Measurements from ENCODE around the gene ETV3.

Gene ETV3

DNA sequence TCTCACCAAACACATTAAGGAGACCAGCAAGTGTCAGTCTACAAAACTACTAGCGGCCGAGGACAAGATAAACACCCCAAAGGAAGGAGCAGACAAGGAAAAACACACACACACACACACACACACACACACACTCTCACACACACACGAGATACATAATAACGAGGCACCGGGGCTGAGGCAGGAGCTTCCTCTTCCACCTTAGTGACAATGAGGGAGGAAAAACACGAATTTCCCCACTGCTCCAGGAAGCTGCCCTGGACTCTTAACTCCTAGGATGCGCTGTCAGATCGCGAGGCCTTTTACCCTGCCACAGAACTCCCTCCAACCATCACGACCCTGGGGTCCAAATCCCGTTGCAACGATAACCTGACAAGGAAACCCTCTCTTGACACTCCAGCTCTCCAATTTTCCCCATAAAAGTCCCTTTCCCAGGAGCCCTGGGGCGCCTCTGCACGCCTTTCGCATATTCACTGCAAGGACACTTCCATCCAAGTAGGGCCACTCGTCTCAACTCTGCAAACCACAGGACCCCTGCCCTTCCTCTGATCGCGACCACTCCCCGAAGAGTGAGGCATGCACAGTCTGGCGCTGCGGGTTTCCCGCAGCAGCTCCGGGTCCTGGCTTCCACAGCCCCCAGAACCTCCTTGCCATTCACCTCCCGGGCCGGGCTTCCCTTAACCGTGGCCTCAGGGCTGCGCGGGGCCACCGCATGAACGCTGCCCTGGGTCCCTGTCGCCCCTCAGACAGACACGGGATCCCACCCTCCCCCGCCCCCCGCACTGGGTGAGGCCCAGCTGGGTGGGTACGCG, 581 bp downstream of the ETV3 start:
- DNase-seq (ENCODE audit: low spot score): peak; percentile 22

DNA sequence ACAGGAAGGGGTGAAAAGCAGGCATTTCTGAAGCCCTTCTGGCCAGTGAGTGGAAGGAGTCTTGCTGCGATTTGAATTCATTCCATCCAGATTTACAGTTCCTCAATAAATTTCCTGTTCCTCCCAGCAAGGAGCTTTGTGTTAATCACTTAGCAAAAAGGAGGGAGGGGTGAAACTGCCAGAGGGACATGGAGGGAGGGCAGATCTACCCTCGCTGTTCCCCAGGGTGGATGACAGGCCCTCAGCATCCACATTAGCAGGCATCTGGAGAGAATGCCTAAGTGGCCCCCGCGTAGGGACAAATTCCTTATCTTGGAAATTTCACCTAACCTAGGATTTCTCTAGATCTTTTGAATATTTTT, 1.2 kb downstream of the ETV3 start:
- peak; percentile 60 for DNase-seq (ENCODE audit: low spot score)

DNA sequence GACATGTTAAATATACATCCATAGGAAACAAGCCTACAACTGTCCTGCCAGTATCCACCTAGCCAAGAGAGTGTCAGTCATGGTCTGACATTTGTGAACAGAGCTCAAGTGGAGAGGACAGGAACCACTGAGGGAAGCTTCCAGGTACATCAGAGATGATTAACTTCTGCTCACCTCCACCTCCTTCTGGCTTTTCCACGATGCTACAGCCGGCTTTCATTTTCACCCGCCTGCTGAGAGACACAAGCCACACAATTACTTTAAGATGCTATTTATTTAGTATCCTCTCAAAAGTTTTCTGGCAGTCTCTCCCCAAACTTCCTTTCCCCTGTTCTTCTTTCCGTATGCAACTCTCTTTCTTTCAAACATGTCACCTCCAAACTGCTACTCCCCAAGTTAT, 2.1 kb downstream of the ETV3 start:
- no peak for DNase-seq (ENCODE audit: low spot score)

DNA sequence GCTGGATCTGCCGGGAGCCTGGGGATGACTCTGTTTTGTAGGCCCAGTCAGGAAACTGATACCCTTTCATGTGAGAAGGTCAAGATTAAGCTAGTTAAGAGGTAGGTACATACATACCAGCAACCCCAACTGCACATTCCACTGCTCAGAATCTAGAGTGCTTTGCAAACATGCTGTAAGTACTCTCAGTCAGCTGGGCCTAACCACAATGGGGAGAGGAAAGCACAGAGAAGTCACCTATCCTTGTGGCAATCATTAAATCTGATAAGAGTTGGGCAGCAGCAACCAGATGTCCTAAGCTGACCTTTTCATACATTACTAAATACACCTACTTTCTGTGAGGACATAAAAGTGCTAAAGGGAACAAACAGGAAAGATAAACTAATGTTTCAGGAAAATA, 2.5 kb downstream of the ETV3 start:
- no peak for DNase-seq (ENCODE audit: low spot score)

DNA sequence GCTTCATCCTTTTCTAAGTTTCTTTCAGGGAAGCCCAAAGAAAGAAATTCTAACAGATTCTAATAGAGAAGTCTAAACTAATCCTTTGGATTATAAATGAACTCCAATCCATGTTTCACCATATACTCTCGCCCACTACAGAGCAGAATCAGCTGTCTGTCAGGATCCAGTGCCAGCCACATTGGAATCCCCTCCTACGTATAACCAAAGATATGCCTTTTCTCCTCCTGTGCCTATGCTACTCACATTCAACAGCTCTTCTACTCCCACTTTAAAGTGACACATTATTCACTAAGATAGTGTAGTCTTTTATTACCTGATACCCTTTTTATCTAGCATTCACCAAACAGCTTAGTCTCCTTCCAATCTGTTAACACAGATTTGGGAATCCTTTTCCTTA, 3.1 kb downstream of the ETV3 start:
- no peak for DNase-seq (ENCODE audit: low spot score)

DNA sequence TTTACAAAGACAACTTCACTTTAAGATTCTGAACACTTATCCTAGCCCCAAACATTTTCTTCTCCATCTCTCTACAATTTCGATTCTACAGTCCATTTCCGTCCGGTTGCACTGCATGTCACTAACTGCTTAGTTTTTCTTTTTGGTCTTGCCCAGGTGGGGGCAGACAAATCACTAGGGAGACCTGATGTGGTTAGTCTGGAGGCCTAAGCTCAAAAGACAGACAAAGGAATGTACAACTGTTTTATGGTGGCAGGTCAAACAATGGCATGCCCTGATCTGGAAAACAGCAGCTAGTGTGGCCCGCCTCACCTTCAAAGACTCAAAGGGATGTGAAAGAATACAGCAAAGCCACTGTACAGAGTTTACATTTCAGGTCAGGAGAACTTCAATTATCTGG, 3.8 kb downstream of the ETV3 start:
- no peak for DNase-seq (ENCODE audit: low spot score)

DNA sequence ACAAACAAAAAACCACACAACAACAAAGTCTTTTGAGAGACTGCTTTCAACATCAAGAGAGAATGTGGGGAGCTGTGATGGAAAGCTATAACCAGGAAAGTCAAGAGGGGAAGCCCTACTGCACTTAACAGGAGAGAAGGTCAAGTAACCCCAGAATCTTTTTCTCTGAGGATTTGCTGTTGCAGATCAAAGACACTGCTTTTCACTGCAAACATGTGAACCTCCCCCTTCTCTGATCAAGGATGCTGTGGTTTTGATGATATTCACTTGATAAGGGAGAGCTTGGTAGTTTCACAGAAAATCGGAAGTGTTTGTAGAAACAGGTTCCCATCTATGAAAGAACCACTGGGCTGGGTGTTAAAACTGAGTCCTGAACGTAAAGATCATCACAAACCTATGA, 4.8 kb downstream of the ETV3 start:
- DNase-seq (ENCODE audit: low spot score): no peak

DNA sequence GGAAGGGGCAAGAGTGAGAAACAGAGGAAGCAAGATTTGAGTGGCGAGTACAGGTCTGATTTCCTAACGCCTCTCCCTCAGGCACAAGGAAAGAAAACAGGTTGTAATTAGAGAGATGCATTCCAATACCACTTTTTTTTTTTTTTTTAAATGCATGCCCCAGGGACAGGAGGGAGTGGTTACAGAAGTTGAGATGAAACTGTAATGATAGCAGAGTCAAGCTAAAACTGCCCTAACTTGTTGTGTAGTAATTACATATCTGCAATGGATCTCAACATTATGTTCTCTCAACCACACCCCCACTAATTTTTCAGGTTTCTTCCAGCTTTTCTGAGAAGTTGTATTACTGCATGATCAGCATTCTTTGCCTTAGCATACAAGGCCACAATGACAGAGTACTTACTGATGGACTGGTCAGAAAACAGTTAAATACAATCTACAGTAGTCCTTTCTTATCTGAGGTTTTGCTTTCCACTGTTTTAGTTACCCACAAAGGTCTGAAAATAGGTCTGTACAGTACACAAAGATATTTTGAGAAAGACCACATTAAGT, 5.5 kb downstream of the ETV3 start:
- no peak for DNase-seq (ENCODE audit: low spot score)

DNA sequence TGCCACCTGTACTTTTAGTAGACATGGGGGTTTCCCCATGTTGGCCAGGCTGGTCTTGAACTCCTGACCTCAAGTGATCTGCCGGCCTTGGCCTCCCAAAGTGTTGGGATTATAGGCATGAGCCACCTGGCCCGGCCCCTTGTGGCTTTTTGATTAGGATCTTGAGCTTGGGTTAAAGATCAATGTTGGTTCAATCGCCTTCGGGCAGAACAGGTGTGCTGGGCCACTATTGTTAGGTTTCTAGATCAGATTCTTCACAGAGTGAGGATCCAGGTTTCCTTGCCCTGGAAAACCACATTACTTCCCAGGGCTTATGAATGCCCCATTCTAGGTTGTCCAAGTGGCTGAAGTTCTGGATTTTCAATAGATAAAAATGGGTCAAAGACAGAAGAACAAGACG, 6.1 kb downstream of the ETV3 start:
- DNase-seq (ENCODE audit: low spot score): no peak

DNA sequence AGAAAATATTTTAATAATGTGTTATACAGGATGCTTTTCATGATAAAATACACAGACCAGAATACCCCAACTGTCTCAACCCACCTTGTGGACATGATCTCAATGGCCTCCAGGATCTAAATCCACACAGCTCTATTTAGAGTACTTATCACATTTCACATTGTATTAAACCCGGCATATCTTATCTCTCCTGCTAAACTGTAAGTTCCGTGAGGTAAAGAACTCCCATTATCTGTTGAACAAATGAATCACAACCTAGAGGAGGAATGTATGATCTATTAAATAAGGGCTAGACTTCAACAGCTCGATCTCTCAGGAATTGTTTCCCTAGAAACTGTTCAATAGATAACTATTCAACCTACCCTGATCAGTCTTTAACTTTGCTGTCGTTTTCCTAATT, 6.9 kb downstream of the ETV3 start:
- DNase-seq (ENCODE audit: low spot score): no peak

DNA sequence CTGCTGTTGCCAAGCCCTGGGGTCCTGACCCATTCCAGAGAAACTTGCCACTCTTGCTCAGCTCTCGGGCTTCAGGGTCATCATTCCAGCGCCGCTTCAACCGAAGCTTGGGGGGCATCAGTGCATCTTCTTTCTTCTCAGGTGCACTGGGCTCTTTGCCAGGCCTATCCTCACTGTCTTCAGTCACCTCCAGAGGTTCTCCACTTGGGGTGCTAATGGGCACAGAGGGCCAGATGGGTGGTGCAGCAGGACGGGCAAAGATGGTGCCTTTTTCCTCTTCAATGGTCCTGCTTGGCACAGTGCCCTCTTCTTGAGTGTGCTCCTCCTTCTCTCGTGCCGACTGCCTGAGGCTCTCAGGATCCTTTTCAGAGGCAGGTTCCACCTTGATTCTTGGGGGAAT, 13.3 kb downstream of the ETV3 start:
- peak; percentile 17 for DNase-seq (ENCODE audit: low spot score)

DNA sequence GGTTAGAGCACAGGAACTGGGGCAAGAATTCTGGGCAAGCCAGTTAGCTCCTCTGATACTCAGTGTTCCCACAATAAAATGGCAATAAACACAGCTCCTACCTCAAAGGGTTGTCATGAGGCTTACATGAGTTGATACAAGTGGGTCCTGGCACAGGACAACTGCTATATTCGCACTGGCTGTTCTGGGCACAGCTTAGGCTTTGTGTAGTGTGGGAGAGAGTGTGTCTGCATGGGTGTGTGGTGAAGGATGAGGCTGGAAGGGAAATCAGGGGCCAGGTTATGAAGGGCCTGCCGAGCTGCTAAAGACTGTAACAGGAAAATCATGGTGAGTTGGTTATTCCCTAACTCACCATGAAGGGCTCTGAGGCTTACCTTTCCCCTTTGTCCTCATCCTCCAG, 18.7 kb downstream of the ETV3 start:
- no peak for DNase-seq (ENCODE audit: low spot score)

DNA sequence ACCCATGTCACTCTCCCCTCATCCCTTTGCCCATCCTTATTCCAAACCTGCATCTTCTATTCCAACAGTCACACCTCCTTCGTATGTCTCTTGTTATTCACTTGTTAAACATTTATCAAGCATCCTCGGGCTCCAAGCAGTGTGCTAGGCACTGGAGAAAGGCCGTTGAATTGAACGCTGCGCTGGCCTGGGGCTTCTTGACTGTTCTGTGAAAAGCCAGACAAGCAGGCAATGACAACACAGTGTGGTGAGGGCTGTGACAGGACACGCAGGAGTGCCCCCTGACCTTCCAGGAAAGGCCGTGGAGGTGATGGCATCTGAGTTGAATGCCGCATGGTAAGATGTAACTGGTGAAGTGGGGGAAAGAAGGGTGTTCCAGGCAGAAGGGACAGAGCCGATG, 19.2 kb downstream of the ETV3 start:
- no peak for DNase-seq (ENCODE audit: low spot score)

DNA sequence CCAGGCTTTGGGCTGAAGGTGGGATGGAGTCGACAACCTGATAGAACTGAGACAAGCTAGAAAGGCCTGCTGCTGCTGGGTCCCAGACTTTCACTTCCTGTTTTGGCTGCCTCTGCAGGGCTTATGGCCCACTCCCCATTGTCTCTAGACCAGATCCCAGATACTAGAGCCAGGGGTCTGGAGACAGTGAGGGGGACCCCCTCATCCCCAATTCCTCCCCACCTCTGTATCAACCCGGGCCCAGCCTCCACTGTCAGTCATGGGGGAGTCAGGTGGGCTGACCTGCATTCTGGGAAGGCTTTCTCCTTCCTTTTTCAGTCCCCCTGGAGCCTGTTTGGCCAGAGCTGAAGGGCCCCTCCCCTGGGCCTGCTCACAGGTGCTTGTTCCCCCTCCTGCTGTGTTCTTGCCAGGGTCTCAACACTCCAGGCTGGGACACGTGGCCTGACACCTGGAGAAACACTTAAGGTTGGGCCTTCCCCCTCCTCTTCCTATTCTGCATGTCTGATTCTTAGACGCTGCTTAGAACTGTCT, 20.6 kb downstream of the ETV3 start:
- DNase-seq (ENCODE audit: low spot score): no peak

DNA sequence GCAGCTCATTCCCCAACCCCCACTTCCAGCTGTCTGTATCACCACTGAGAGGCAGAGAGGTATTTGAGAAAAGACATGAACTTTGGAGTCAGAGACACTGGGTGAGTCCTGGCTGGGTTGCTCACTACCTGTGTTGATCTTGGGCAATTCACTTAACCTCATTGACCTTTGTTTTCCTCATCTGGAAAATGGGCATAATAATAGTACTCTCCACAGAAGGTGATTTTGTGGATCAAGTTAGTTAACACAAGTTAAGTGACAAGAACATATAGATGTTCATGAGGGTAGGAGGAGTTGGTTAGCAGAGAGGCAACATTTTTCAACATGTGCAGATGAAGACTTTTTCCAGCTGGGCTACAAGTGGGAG, 21.5 kb downstream of the ETV3 start:
- no peak for DNase-seq (ENCODE audit: low spot score)

DNA sequence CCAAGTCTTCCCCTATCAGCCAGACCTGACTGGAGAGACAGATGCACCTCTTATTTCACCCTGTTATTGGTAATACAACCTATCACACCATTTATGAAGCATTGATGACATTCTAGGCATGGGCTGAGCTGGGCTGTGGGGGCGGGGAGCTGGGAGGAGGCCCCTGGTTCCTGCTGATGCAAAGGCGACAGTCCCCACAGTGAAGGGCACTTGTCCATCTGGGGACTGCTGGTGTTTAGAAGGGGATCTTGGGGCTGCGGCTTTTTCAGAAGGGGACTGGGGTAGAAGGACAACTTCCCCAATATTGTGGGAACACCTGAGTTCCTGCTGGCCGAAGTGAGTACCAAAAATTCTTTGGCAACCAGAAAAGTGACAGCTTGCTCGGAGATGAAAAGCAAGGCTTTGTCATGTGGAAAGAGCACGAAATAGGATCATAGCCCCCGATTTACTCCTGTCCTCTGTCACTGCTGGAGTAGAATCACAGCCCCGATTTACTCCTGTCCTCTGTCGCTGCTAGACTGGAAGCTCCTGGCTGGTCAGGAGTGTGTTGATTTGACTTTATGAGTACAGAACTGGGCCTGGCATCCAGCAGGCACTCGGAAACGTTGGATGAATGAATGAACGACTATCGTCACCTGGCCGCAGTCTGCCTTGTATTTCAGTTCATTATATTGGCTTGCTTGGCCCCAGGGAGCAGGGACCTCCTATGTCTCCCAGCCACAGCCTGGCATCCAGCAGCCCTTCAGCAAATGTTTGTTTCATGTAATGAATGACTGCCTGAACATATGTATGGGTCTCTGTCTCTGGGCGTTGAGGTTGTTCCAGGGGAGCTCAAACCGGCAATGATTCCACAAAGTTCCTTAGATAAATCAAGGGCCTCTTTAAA, 22.1 kb downstream of the ETV3 start:
- DNase-seq (ENCODE audit: low spot score): no peak

DNA sequence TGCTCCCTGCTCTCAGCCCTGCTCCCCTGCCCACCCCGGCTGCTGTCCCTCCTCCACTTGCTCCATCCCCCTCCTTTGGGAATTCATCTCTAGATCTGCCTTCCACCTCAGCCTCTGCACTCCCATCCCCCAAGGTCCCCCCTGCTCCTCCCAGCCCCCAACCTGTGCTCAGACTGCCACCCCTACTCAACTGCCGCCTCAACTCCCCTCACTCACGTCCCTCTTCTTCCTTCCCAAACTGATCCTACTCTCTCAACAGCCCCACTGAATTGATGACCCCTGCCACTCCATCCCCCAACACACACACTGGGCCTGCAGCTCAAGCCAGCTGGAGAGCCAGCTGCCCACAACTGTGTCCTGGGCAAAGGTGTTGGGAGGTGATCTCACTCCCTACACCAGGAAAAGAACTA, 22.8 kb downstream of the ETV3 start:
- DNase-seq (ENCODE audit: low spot score): no peak

DNA sequence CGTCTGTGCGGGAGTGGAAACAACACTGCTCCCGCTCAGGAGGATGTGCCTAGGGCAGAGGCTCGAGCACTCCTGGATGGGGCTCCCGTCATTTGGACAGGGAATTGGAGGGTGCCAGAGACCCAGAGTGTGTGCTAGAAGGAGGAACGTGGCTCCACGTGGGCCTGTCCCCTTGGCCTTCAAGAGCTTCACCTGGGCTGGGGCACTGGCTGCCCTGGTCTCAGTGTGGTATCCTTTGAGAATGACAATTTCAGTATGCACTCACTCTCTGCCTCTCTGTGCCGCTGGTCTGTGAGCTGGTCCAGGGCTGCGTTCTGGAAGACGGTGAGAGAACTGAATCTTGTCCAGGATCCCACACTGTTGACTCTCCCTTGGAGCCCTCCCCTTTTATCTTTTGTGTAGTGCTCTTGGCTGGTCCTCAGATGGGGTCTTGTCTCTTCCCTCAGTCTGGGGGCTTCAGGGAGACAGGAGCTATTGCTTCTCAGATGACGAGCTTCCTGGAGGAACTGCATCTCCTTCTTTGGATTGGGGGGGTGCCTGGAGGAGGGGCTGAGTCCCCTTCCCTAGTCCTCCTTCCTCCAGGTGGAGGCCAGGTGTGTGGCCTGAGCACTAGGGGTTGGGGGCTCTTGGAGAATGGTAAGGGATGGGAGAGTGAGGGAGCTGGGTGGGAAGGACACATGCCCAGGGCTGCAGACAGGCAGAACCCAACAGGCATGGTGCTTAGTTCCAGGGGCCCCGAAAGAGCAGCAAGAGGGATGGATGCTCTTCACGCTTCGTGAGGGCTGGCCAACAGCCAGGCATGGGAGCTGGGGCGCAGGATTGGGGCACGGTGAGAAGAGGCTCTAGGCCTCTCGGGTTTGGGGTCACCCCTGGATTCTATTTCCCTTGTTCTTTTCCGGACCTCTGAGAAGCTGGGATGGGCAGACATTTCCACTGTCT, 23.7 kb downstream of the ETV3 start:
- no peak for DNase-seq (ENCODE audit: low spot score)

DNA sequence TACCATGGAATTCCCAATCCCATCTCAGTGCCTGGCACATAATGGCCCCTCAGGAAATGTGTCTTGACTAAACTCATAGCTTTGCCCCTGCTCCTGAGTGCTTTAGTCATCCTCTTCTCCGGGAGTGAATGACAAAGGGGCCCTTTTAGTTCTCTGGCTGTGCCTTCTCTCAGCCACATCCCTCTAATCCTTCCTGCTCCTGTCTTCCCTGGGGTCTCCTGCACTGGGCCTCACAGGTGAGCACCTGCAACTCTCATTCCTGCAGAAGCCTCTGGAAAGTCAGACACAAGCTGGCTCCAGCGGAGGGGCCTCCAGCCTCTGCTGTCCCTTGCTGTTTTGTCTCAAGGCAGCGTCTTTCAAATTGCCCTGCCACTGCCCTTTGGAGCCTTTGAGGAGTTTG, 24.6 kb downstream of the ETV3 start:
- no peak for DNase-seq (ENCODE audit: low spot score)

DNA sequence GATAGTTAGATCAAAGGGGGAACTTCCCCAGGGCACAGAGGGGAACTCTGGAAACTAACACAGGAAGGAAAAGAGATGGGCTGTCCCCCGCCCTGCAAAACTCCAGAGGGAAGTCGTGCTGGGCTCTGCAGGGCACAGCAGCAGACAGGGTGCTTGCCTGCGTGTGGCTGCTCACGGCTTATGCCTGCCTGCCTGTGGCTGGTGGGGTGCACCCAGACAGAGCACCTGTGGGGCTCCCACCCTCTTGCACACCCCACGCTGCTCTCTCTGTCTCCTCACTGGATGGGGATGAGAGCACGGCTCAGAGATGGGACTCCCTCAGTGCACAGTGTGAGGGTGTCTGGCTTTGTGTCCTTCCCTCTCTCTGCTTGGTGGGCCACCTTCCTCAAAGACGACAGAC, 25.1 kb downstream of the ETV3 start:
- DNase-seq (ENCODE audit: low spot score): no peak

DNA sequence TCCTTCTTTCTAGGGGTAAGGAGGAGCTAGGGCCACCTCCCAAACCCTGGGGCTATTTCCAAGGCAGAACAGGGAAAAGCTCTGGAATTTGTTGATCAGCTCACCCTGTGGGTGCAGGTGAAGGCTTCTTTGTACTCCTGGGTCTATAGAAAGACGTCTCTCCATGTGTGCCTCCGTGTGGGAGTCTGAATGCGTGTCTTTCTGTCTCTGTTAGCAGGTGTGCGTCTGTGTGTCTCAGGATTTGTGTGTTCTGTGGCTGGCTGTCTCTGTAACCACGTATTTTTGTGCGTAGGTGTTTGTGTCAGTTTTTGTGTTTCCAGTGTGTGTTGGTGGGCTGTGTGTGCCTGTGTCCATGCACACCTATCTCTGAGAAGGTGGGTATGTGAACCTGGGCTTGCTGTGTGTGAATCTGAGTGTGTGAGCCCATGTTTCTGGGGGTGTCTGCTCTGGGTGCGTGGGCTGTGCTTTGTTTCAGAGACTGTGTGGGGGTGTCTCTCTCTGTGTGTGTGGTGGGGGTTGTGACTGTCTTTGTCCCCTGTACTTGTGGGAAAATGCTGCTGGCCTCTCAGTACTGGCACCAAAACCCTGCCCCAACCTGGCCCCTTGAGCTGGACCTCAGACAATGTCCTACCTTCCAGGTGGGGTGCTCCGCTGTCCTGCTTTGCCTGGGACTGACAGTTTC, 25.9 kb downstream of the ETV3 start:
- no peak for DNase-seq (ENCODE audit: low spot score)

Data from RKO (cell line).